Adrenal gland (tissue), 12 donors: Measurements from ENCODE around the gene TANK. TPM values are rescaled to one million over a fixed set of nuclear protein-coding genes. Genes with fewer than 3 reads are reported as not detected.

Experiments
- DNase-seq, 7 donors: peaks; one replicate each; pipeline ENCODE4 v3.0.0-alpha.2; 2019 to 2020
- H3K27ac ChIP-seq, 5 donors: fragments of 200-600 bp; sonication (generic) in 4 of 5; 1 replicate in 3 of 5; 2 replicates in 2 of 5; pipeline versions ENCODE4 v1.5.1 to v1.8.0; 2016 to 2020; ENCODE audit warnings: mild to moderate bottlenecking in 1 of 5
- H3K27me3 ChIP-seq: fragments of 200-600 bp; 2 replicates; pipeline ENCODE4 v1.8.0; 2021
- H3K36me3 ChIP-seq, 2 donors: fragments of 200-600 bp; replicated peaks in 1 of 2; 1 replicate in 1 of 2; 2 replicates in 1 of 2; pipeline versions ENCODE4 v1.5.1 to v1.8.0; 2018 to 2022
- H3K4me1 ChIP-seq, 2 donors: fragments of 200-600 bp; replicated peaks in 1 of 2; 1 replicate in 1 of 2; 2 replicates in 1 of 2; pipeline versions ENCODE4 v1.5.1 to v1.8.0; 2018 to 2021
- H3K4me3 ChIP-seq, 4 donors: fragments of 200-600 bp; sonication (generic) in 3 of 4; one replicate each; pipeline ENCODE4 v1.5.1; 2016 to 2018
- H3K9me3 ChIP-seq, 3 donors: fragments of 200-600 bp; sonication (generic) in 1 of 3; replicated peaks in 1 of 3; 1 replicate in 2 of 3; 2 replicates in 1 of 3; pipeline versions ENCODE4 v1.5.1 to v1.8.0; 2016 to 2021
- POLR2A ChIP-seq, 2 donors: fragments of 450-650 bp; IDR thresholded peaks; one replicate each; pipeline ENCODE4 v1.6.1; 2017; ENCODE audit warnings: antibody characterized with exemption in 2 of 2, mild to moderate bottlenecking in 2 of 2, moderate library complexity in 1 of 2
- whole genome bisulfite sequencing, 4 donors: extraction: QIAGEN DNeasy Blood & Tissue Kit in 2 of 4; methylation state at CpG; one replicate each; pipeline versions ENCODE4 v1.1.5 to v1.1.7; 2013 to 2017; 5-methylcytosine and 5-hydroxymethylcytosine counted together
- intact Hi-C, 2 donors: fragments of 100-400 bp; cut with DNase I; formaldehyde crosslinking; loops; one replicate each; pipeline versions ENCODE4 v1.14.1 to v1.15.0; 2022 to 2023
- polyA plus RNA-seq, 3 donors: library from polyadenylated mRNA; stranded (reverse); fragments of 200-250 nt in 2 of 3; fragments of 350-450 nt in 1 of 3; fragmentation: Illumina TruSeq in 1 of 3; extraction: RNeasy Lipid Tissue Mini Kit (QIAGEN cat#74804) in 1 of 3; gene quantifications; one replicate each; pipeline ENCODE4 v1.2.3, GENCODE V29; 2013 to 2014
- total RNA-seq, 9 donors: library from RNA; depleted of rRNA in 4 of 9; stranded (reverse); fragments of >200 nt in 4 of 9; fragments of 120-200 nt in 1 of 9; fragmentation: NEBNext Ultra II Directional in 1 of 9; extraction: Animal tissue kit (Norgen Biotek cat#: 25700) in 1 of 9; gene quantifications; one replicate each; pipeline versions ENCODE4 v1.1.0 to v1.2.4, GENCODE V29; 2013 to 2023
- TF ChIP-seq, protein P1 (sequence below), 6 experiments: fragments of 450-650 bp in 4 of 6; fragments of 200-600 bp in 2 of 6; sonication (generic) in 1 of 6; IDR thresholded peaks; 1 replicate in 5 of 6; 2 replicates in 1 of 6; pipeline versions ENCODE4 v1.5.1 to v1.8.0; 2016 to 2021; ENCODE audit warnings: antibody characterized with exemption in 6 of 6, mild to moderate bottlenecking in 2 of 6, moderate library complexity in 1 of 6
- donor health status: healthy with polysubstance abuse.
- donor health status: Bipolar disorder and iron deficiency.
- donor health status: DM: yes; HTN: yes; CAD: no.
- donor health status: DM: no; HTN: no; CAD: no.
- donor health status: DM: no; HTN: no; CAD: no.
- donor health status: DM: yes; HTN: yes; CAD: no.

Gene TANK
- total and polyA plus RNA-seq, 12 donors, result 23.7 to 90.9 (median 55.0) TPM

DNA sequence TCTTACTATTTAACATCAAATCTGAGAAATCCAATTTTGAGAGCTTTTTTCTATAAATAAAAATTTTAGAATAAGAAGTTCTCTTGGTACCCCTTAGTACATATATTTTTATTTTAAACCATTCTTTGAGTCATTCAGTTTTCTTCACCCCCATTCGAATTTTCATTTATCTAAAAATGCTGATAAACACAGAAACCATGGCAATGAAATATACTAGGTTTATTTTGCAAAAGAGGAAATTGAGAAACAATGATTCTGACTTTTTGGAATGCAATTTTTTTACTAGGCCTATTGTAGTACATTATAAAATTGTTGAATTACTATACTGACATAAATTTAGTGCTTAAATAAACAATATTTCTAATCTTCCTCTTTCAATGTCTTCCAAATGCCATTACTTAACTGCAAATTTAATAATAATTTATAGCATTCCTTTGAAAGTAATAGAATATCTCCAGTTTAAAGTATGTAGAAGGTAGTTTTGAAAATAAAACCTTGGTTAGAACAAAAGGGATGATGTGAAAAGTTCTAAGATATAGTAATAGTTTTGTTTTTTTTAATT lies 46.3 kb downstream of the TANK start:
- H3K36me3 ChIP-seq, result peaks cover 0 to 17% of the 10 kb centered on the region in 2 donors
- H3K4me3 ChIP-seq, result no peak overlapping the region
- H3K9me3 ChIP-seq, result no peaks in the 10 kb centered on the region
- H3K27ac ChIP-seq, result no peak overlapping the region
- 35 to 66% (median 52%) methylated on average over 1 of the region's 1 CpG for WGBS, 4 donors
- no peak for DNase-seq
- TF ChIP-seq, protein P1, sequence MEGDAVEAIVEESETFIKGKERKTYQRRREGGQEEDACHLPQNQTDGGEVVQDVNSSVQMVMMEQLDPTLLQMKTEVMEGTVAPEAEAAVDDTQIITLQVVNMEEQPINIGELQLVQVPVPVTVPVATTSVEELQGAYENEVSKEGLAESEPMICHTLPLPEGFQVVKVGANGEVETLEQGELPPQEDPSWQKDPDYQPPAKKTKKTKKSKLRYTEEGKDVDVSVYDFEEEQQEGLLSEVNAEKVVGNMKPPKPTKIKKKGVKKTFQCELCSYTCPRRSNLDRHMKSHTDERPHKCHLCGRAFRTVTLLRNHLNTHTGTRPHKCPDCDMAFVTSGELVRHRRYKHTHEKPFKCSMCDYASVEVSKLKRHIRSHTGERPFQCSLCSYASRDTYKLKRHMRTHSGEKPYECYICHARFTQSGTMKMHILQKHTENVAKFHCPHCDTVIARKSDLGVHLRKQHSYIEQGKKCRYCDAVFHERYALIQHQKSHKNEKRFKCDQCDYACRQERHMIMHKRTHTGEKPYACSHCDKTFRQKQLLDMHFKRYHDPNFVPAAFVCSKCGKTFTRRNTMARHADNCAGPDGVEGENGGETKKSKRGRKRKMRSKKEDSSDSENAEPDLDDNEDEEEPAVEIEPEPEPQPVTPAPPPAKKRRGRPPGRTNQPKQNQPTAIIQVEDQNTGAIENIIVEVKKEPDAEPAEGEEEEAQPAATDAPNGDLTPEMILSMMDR (IDR thresholded peaks at IDR 0.05), result no peak
- TF ChIP-seq POLR2A (IDR thresholded peaks at IDR 0.05), result no peak
- intact Hi-C loops, result no loop called here
- H3K27me3 ChIP-seq, result no peaks in the 10 kb centered on the region
- peaks cover 0 to 5% of the 10 kb centered on the region in 2 donors for H3K4me1 ChIP-seq

DNA sequence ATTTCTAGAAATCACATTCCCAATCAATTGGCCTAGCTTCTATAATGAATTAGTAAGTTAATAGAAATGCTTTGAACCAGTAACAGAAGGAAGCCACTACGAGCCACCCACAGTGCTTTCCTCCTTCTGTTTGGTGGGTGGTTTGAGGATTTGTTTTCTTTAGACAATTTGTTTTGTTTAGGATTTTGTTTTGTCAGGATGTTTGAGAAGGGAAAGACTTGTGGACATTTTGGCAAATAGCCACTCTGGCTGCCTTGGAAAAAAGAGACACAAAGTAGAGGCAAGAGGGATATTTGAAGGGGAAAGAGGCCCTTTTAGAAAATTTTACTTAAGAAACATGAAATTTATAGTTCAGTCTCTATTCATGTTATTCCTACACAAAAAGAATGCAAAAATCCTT lies 47.7 kb downstream of the TANK start:
- WGBS, 4 donors, result 74 to 93% (median 81%) methylated on average over 1 of the region's 1 CpG
- Histone ChIP-seq H3K9me3 (no peaks in the 10 kb centered on the region), H3K27me3 (no peaks in the 10 kb centered on the region), H3K4me3 (no peak overlapping the region), H3K27ac (no peak overlapping the region), H3K4me1 (peaks cover 0 to 5% of the 10 kb centered on the region in 2 donors), H3K36me3 (peaks cover 0 to 17% of the 10 kb centered on the region in 2 donors)
- intact Hi-C loops, result no loop called here
- TF ChIP-seq, protein P1 (IDR thresholded peaks at IDR 0.05), result no peak
- no peak for TF ChIP-seq POLR2A (IDR thresholded peaks at IDR 0.05)
- no peak for DNase-seq

DNA sequence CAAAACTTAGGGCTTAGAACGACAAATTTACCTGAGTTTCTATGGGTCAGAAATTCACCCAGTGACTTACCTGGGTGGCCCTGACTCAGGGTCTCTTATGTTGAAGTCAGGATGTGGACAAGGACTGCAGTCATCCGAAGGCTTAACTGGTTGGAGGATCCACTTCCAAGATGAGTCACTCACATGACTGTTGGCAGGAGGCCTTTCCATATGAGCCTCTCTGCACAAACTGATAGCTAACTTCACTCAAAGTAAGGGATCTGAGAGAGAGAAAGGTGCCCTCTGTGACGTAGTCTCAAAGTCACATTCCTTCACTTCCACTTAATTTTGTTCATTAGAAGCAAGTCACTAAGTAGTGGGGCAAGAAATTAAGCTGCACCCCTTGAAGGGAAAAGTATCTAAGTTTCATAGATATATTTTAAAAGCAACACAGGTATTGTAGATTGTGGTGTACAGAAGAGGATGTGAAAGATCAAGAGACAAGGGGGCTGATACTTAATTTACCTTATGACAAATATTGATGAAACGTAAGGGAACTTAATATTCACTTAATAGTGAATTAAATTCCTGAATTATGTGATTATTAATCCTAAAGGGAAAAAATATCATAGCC lies 48.4 kb downstream of the TANK start:
- Histone ChIP-seq H3K9me3 (no peaks in the 10 kb centered on the region), H3K36me3 (peaks cover 0 to 16% of the 10 kb centered on the region in 2 donors)
- 65 to 75% (median 70%) methylated on average over 4 of the region's 4 CpGs for WGBS, 4 donors

DNA sequence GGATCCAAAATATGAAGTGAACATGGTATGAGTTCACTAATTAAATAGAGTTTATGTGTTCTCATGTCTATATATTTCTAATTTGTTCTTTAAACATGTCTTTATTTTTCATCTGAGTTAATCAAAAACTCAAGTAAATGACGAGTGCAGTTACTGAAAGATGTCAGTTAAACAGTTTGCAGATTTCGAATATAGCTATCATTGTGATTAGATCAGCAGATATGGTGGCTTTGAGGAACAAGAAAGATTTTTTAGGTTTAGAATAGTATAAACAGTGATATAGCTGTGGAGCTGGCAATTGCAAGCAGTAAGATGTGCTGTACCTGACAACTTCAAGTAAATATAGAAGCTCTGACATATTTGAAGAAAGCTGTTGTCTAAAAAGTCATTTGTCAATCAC lies 49.7 kb downstream of the TANK start:
- intact Hi-C loops, result no loop called here
- peaks cover 0 to 5% of the 10 kb centered on the region in 2 donors for H3K4me1 ChIP-seq
- H3K27me3 ChIP-seq, result no peaks in the 10 kb centered on the region
- H3K27ac ChIP-seq, result no peak overlapping the region
- no peaks in the 10 kb centered on the region for H3K9me3 ChIP-seq
- TF ChIP-seq, protein P1 (IDR thresholded peaks at IDR 0.05), result no peak
- no peak for TF ChIP-seq POLR2A (IDR thresholded peaks at IDR 0.05)
- H3K36me3 ChIP-seq, result peaks cover 0 to 8% of the 10 kb centered on the region in 2 donors
- no peak overlapping the region for H3K4me3 ChIP-seq
- WGBS, 4 donors, result 85 to 96% (median 91%) methylated on average over 2 of the region's 2 CpGs
- no peak for DNase-seq

More for the DNA sequence above, 48.4 kb downstream of the TANK start:
- H3K4me3 ChIP-seq, result no peak overlapping the region
- intact Hi-C loops, result no loop called here
- TF ChIP-seq, protein P1 (IDR thresholded peaks at IDR 0.05), result no peak
- no peak for TF ChIP-seq POLR2A (IDR thresholded peaks at IDR 0.05)
- DNase-seq, result peak; percentile 30 to 60 (median 55)
- peaks cover 0 to 5% of the 10 kb centered on the region in 2 donors for H3K4me1 ChIP-seq
- H3K27ac ChIP-seq, result no peak overlapping the region
- no peaks in the 10 kb centered on the region for H3K27me3 ChIP-seq
